NB4 (cell line): Measurements from ENCODE around the gene VAT1.

ENCODE experiments used
- DNase-seq: peaks from one replicate; pipeline ENCODE4 v3.0.0; 2010; ENCODE audit warnings: low read depth
- H3K4me3 ChIP-seq: one replicate; pipeline ENCODE4 v1.5.1; 2011; ENCODE audit warnings: mild to moderate bottlenecking, low read depth, low read length, moderate library complexity
- CTCF ChIP-seq: IDR thresholded peaks from one replicate; pipeline ENCODE4 v1.5.1; 2012; ENCODE audit warnings: low read depth, low read length
- MAX ChIP-seq: IDR thresholded peaks from 2 replicates; pipeline ENCODE4 v1.6.1; 2011; ENCODE audit warnings: low read depth, low read length
- MYC ChIP-seq: IDR thresholded peaks from 2 replicates; pipeline ENCODE4 v1.6.1; 2011; ENCODE audit warnings: low read depth, low read length
- POLR2A ChIP-seq: IDR thresholded peaks from 2 replicates; pipeline ENCODE4 v1.6.1; 2011; ENCODE audit warnings: mild to moderate bottlenecking; ENCODE audit not compliant: insufficient read length; ENCODE audit errors: extremely low read depth

Gene VAT1

GRCh38 chr17:43021741-43022512 is at the start of gene VAT1:
VAT1 (minus strand) TSS chr17:43022385; CDS start chr17:43022322, 63 bp downstream.
- DNase-seq: peak; percentile 83
- H3K4me3 ChIP-seq: peak within 1 kb of the TSS; percentile 71
- TF ChIP-seq MAX: no peak; the same call in 1 of the 2 replicates
- peak; percentile 48 for TF ChIP-seq POLR2A

- TF ChIP-seq CTCF: no peak
- no peak for TF ChIP-seq POLR2A
- TF ChIP-seq MYC: no peak
- TF ChIP-seq MAX: no peak
- DNase-seq: no peak
- no peak overlapping the region for H3K4me3 ChIP-seq
Measured at GRCh38 chr17:43070872-43071271, 48.7 kb upstream of the VAT1 start.

DNA sequence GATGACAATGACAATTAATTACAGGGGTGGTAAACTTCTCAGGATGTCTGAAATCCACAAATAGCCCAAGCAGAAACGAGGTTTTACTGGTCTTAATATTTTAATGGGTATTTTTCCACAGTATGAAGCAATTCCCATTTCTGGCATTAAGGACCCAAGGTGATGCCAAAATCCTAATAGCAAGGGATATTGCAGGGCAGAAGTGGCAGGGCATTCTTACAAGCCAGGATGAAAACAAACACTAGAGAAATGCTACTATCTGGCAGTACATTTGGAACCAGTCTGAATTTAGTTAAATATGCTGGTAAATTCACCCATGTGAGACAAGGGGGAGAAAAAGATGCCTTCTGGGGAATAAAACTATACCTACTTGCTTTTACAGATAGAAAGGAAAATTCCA is 48.1 kb upstream of the VAT1 start:
- no peak for DNase-seq
- H3K4me3 ChIP-seq: no peak overlapping the region
- no peak for TF ChIP-seq MYC
- TF ChIP-seq CTCF: no peak
- TF ChIP-seq MAX: no peak
- no peak for TF ChIP-seq POLR2A

GRCh38 chr17:43069368-43069898 is 47.2 kb upstream of the VAT1 start:
- H3K4me3 ChIP-seq: no peak overlapping the region
- no peak for DNase-seq
- TF ChIP-seq POLR2A: no peak
- no peak for TF ChIP-seq MYC
- TF ChIP-seq MAX: no peak
- no peak for TF ChIP-seq CTCF

GRCh38 chr17:43068570-43069367 is 46.6 kb upstream of the VAT1 start:
- no peak for TF ChIP-seq MAX
- TF ChIP-seq POLR2A: no peak
- TF ChIP-seq CTCF: no peak
- no peak for TF ChIP-seq MYC
- no peak overlapping the region for H3K4me3 ChIP-seq

More at GRCh38 chr17:43068570-43069367, 46.6 kb upstream of the VAT1 start:
- DNase-seq: peak; percentile 16
